Stomach smooth muscle (tissue), 2 donors: ENCODE data around the gene RPS27L.

Experiments used
- H3K27ac ChIP-seq: one replicate; pipeline ENCODE4 v1.7.0; 2013; ENCODE audit warnings: mild to moderate bottlenecking, low read length, inconsistent platforms
- H3K27me3 ChIP-seq, 2 donors: one replicate each; pipeline ENCODE4 v1.7.0; 2013; ENCODE audit warnings: low read length in 2 of 2; ENCODE audit not compliant: insufficient read depth in 2 of 2, control insufficient read depth in 1 of 2
- H3K36me3 ChIP-seq, 2 donors: one replicate each; pipeline ENCODE4 v1.7.0; 2013; ENCODE audit warnings: low read length in 2 of 2; ENCODE audit not compliant: control insufficient read depth in 2 of 2, insufficient read depth in 2 of 2
- H3K4me1 ChIP-seq: one replicate; pipeline ENCODE4 v1.7.0; 2013; ENCODE audit warnings: low read length; ENCODE audit not compliant: control insufficient read depth, insufficient read depth
- H3K4me3 ChIP-seq, 2 donors: one replicate each; pipeline ENCODE4 v1.7.0; 2013; ENCODE audit warnings: low read length in 2 of 2
- H3K9ac ChIP-seq, 2 donors: one replicate each; pipeline ENCODE4 v1.7.0; 2013; ENCODE audit warnings: low read length in 2 of 2, mild to moderate bottlenecking in 1 of 2
- H3K9me3 ChIP-seq, 2 donors: one replicate each; pipeline ENCODE4 v1.7.0; 2013; ENCODE audit warnings: low read length in 2 of 2; ENCODE audit not compliant: control insufficient read depth in 2 of 2
- donor health status: healthy.
- donor health status: Pancreatic carcinoma.

Gene RPS27L

DNA sequence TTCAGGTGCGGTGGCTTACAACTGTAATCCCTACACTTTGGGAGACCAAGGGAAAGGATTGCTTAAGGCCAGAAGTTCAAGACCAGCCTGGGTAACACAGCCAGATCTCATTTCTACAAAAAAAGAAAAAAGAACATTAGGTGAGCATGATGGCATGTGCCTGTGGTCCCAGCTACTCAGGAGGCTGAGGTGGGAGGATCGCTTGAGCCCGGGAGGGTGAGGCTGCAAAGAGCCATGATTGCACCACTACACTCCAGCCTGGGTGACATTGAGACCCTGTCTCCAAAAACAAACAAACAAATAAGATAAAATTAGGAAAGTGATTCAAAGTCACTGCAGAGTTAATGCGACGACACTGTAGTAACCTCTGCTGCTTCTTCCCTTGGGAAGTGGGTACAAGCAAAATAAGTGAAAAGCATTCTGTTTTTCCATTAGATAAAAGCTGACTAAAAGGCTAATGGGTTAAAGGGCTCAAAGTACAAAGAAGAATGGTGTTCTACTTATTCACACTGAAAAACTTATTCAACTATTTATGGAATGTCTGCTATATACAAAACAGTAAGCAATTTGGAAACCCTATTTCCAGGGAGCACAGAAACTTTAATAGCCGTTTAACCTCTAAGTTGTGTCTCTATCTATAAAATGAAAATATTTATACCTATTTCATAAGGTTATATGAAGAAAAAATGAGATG, 8.0 kb upstream of the RPS27L start:
- H3K27ac ChIP-seq = no peak overlapping the region
- H3K4me3 ChIP-seq = no peak overlapping the region
- H3K9me3 ChIP-seq = no peaks in the 10 kb centered on the region
- H3K4me1 ChIP-seq = no peaks in the 10 kb centered on the region
- H3K27me3 ChIP-seq = no peaks in the 10 kb centered on the region
- H3K9ac ChIP-seq = no peak overlapping the region
- no peaks in the 10 kb centered on the region for H3K36me3 ChIP-seq

DNA sequence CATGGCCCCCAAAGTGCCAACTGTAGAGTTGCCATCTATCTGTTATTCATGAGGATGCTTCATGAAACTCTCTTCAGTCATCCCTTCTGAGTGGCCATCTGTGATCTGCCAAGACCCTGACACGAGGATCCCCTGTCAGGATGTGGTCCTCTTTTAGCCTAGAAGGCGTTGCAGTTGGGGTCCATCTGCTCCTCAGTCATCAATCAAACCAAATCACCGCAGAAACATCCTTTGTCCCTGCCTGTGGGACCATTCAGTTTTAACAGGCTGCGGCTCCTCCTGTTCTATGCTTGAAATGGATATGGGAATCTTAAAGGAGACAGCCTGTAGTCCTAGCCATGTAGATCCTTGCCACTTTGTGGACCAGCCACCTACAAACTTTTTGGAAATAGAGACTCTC, 5.9 kb upstream of the RPS27L start:
- Histone ChIP-seq H3K4me3 (no peak overlapping the region), H3K27ac (no peak overlapping the region), H3K9ac (no peak overlapping the region), H3K36me3 (no peaks in the 10 kb centered on the region), H3K27me3 (no peaks in the 10 kb centered on the region), H3K4me1 (peaks cover 3% of the 10 kb centered on the region), H3K9me3 (no peaks in the 10 kb centered on the region)

DNA sequence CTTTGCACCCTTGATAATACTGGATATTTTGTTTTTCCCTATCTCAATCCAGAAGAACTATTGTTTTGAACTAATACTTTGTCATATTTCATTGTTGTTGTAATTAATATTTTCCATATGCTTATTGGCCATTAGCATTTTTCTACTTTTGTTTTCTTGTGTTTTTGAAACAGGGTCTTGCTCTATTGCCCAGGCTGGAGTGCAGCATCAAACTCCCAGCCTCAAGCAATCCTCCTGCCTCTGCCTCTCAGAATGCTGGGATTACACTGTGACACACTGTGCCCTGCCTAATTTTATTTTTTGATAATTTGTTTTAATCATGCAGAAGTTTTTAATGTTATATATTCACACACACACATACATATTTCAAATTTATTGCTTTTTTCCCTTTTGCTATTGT, 3.4 kb upstream of the RPS27L start:
- H3K36me3 ChIP-seq = no peaks in the 10 kb centered on the region
- H3K4me1 ChIP-seq = peaks cover 6% of the 10 kb centered on the region
- no peak overlapping the region for H3K4me3 ChIP-seq
- H3K9me3 ChIP-seq = no peaks in the 10 kb centered on the region
- no peak overlapping the region for H3K9ac ChIP-seq
- H3K27me3 ChIP-seq = no peaks in the 10 kb centered on the region
- no peak overlapping the region for H3K27ac ChIP-seq

DNA sequence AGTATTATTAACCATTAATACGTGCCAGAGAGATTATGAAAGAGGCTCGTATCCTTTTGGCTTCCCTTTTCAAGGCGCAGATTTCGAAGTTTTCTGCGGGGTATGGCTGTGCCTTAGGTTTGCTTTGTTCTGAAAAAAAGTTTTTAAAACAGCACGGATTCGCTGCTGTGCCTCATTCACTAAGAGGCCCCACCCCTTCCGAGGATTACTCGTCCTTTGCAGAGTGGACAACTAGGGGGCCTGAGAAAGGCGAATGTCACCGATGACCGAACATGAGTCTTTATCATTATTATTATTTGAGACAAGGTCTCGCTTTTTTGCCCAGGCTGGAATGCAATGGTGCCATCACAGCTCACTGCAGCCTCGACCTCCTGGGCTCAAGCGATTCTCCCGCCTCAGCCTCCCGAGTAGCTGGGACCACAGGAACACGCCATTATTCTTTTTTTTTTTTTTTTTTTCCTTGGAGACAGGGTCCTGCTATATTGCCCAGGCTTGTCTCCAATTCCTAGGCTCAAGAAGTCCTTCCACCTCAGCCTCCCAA, 684 bp upstream of the RPS27L start:
- Histone ChIP-seq H3K9ac (peak overlapping the region; percentile 80 to 90), H3K4me3 (peak overlapping the region; percentile 87 to 97), H3K36me3 (peaks cover 4 to 6% of the 10 kb centered on the region in 2 donors), H3K4me1 (peaks cover 6% of the 10 kb centered on the region), H3K9me3 (no peaks in the 10 kb centered on the region), H3K27me3 (no peaks in the 10 kb centered on the region), H3K27ac (peak overlapping the region; percentile 93)

DNA sequence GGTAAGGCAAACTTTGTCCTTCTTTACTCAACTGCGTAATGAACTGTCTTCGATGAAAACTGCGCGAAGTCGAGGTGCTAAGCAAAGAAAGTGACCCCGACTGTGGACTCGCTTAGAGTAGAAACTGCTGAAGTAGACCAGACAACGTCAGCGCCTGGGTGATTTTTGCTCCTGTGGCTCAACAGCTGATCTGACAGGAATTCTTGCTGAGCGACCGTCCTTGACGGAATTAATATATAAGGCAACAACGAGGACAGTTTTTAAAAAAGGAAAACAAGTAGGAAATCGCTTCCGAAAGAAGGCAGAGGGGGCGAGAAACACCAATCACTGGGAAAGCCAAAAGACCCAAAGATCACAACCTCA, 541 bp downstream of the RPS27L start:
- Histone ChIP-seq H3K9me3 (no peaks in the 10 kb centered on the region), H3K27ac (peak overlapping the region; percentile 93), H3K9ac (peak overlapping the region; percentile 80 to 90), H3K4me1 (peaks cover 6% of the 10 kb centered on the region), H3K27me3 (no peaks in the 10 kb centered on the region), H3K4me3 (peak overlapping the region; percentile 87 to 97), H3K36me3 (peaks cover 9 to 12% of the 10 kb centered on the region in 2 donors)

DNA sequence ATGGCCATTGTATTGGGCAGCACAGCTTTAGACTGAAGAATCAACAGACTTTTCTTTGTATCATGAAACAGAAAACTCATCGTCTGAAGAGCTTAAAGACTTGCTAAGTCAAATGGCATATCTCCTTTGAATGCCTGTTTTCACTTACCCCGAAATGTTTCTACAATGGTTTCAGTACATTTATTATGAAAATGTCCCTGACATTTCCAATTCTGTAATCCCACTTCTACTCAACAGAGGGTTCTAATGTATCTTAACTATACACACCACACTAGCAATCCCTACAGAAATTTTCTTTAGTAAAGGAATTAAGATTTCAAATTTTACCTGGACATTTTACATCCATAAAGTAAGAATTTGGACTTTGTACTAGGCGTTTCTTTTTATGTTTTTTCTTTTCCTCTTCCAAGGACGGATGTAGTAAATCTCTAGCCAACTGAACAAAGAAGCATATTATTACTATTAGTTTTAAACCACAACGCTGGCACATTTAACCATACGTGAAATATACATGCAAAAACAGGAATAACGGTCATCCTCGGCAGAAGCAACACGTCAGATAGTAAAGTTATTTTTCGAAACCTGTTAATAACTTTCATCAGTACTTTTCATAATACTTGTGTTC, 1.1 kb downstream of the RPS27L start:
- H3K36me3 ChIP-seq = peaks cover 9 to 17% of the 10 kb centered on the region in 2 donors
- H3K4me1 ChIP-seq = peaks cover 6% of the 10 kb centered on the region
- H3K9me3 ChIP-seq = no peaks in the 10 kb centered on the region
- no peaks in the 10 kb centered on the region for H3K27me3 ChIP-seq
- peak overlapping the region; percentile 93 for H3K27ac ChIP-seq
- H3K9ac ChIP-seq = peak overlapping the region; percentile 80 to 90
- H3K4me3 ChIP-seq = peak overlapping the region; percentile 87 to 97

DNA sequence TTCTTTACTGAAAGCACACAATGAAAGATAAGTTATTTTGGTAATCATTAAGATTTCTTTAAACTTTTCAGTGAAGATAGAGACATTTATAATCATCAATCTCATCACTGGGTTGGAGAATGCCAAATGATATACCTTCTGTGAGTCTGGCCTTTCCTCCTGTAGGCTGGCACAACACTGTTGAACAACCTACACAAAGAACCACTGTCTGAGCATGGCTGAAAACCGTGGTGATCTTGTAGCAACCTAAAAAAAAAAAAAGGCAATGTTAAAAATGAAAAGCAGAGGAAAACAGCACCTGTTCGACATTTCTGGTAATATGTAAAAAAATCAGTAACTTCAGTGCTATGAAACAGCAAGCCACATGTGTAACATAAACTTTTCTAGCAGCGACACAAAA, 1.8 kb downstream of the RPS27L start:
- Histone ChIP-seq H3K27me3 (no peaks in the 10 kb centered on the region), H3K9me3 (no peaks in the 10 kb centered on the region), H3K36me3 (peaks cover 9 to 17% of the 10 kb centered on the region in 2 donors), H3K4me1 (peaks cover 6% of the 10 kb centered on the region), H3K9ac (no peak overlapping the region), H3K27ac (no peak overlapping the region), H3K4me3 (peak overlapping the region; percentile 40 to 97)

DNA sequence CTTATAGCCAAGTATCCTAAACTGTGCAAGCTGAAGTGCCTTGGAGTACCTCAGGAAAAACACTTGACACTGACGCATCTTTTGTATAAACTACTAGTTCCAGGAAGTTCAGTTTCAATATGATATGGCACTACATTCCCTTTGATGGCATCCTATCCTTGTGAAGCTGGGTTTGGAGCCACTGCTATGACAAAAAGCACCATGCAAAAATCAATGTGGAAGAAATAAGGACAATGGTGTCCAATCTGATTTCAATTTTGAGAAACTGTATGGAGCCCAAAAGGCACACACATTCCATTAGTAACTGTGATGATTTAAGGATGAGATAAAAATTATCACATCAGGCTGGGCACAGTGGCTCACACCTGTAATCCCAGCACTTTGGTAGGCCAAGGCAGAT, 5.6 kb downstream of the RPS27L start:
- H3K27ac ChIP-seq = no peak overlapping the region
- no peaks in the 10 kb centered on the region for H3K4me1 ChIP-seq
- H3K9me3 ChIP-seq = no peaks in the 10 kb centered on the region
- H3K27me3 ChIP-seq = no peaks in the 10 kb centered on the region
- H3K9ac ChIP-seq = no peak overlapping the region
- no peak overlapping the region for H3K4me3 ChIP-seq
- H3K36me3 ChIP-seq = peaks cover 16 to 17% of the 10 kb centered on the region in 2 donors

DNA sequence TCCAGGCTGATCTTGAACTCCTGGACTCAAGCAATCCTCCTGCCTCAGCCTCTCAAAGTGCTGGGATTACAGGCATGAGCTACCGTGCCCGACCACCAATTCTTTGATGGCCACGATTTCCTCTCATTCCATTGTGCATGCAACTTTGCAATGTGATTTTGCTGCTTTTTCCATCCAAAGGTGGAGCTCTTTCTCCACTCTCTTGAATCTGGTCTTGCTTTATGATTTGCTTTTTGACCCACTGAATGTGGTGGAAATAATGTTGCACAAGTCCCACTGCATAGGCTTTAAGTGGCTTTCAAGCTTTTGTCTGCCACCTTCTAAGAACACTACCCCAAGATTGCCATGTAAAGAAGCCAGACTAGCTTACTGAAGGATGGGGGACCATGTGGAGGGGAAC, 10.6 kb downstream of the RPS27L start:
- Histone ChIP-seq H3K9me3 (no peaks in the 10 kb centered on the region), H3K9ac (no peak overlapping the region), H3K36me3 (peaks cover 6 to 13% of the 10 kb centered on the region in 2 donors), H3K27ac (no peak overlapping the region), H3K27me3 (no peaks in the 10 kb centered on the region), H3K4me3 (no peak overlapping the region), H3K4me1 (no peaks in the 10 kb centered on the region)

DNA sequence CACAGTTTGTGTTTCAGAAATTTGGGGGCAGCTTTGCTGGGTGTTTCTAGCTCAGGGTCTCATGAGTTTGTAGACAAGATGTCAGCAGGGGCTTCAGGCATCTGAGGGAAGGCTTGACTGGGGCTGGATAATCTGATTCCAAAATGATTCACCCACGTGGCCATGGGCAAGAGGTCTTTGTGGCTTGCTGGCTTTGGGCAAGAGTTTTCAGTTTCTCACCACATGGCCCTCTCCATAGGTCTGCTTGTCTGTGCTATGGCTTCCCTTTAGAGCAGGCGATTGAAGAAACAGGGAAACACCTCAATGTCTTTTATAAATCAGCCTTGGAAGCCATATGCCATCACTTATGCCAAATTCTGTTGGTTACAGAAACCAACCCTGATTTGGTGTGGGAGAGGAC, 11.9 kb downstream of the RPS27L start:
- H3K9ac ChIP-seq = no peak overlapping the region

DNA sequence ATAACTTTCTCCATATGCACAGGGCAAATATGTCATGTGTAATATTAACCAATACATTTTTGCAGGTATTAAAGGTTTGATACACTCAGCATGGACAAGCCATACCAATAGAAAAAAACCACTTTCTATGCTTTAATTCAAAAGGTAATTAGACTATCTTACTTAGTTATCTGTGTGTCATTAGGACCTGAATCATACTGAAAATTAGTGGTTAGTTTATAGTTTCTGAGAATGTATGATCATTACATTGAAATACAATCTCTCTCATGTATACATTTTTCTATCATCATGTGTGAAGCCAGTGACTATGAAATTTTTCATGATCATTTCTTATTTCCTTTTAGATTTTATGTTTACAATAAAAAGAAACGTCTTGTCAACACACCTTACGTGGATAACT, 16.3 kb downstream of the RPS27L start:
- no peak overlapping the region for H3K9ac ChIP-seq
- H3K27me3 ChIP-seq = no peaks in the 10 kb centered on the region
- peaks cover 7 to 9% of the 10 kb centered on the region in 2 donors for H3K36me3 ChIP-seq
- H3K4me1 ChIP-seq = no peaks in the 10 kb centered on the region
- no peak overlapping the region for H3K4me3 ChIP-seq
- no peaks in the 10 kb centered on the region for H3K9me3 ChIP-seq
- no peak overlapping the region for H3K27ac ChIP-seq

More for the DNA sequence above, 11.9 kb downstream of the RPS27L start:
- Histone ChIP-seq H3K9me3 (no peaks in the 10 kb centered on the region), H3K4me1 (no peaks in the 10 kb centered on the region), H3K4me3 (no peak overlapping the region), H3K36me3 (peaks cover 9 to 13% of the 10 kb centered on the region in 2 donors), H3K27ac (no peak overlapping the region), H3K27me3 (no peaks in the 10 kb centered on the region)
